ENCODE data around the gene EYA2. TPM values are rescaled to one million over a fixed set of nuclear protein-coding genes. Genes with fewer than 3 reads are reported as not detected.

EYA2 gene
- total and polyA plus RNA-seq, 2 donors (not counting 1 experiment from before 2014, with no cell fraction given), result 1.1 to 2.8 TPM

GRCh38 chr20:47079047-47079446 lies 184.4 kb downstream of the EYA2 start:
- Mint-ChIP-seq H3K4me1 (no peaks in the 10 kb centered on the region), H3K27ac (no peak overlapping the region), H3K9me3 (ENCODE audit: insufficient read depth) (peaks cover 9% of the 10 kb centered on the region), H3K4me3 (no peak overlapping the region), H3K27me3 (peaks cover 36% of the 10 kb centered on the region)
- H4K20me1 ChIP-seq (ENCODE audit: control insufficient read depth, insufficient read depth, low read length, poor library complexity, severe bottlenecking), result no peaks in the 10 kb centered on the region
- no peaks in the 10 kb centered on the region for H3K27me3 ChIP-seq (replicated peaks in 1 of 4; ENCODE audit: control extremely low read depth in 1 of 4, control insufficient read depth in 3 of 4, insufficient read depth in 4 of 4, low read length in 3 of 4)
- no peaks in the 10 kb centered on the region for H3K4me1 ChIP-seq (ENCODE audit: control insufficient read depth in 2 of 2, insufficient read depth in 2 of 2, low read length in 2 of 2)
- intact Hi-C loops (cut with micrococcal nuclease), result no loop called here
- H3K79me2 ChIP-seq (ENCODE audit: control insufficient read depth, insufficient read depth, low read length), result no peaks in the 10 kb centered on the region
- no peak overlapping the region for H3K4me3 ChIP-seq (ENCODE audit: control extremely low read depth in 1 of 5, extremely low read depth in 1 of 5, insufficient read depth in 1 of 5, low read depth in 2 of 5, low read length in 4 of 5)
- ATAC-seq (ENCODE audit: low read depth) (no peak), DNase-seq (no peak)
- ChIA-PET CTCF (no interaction called here), POLR2A (no interaction called here)
- H3K27ac ChIP-seq (ENCODE audit: low read length in 2 of 2), result no peak overlapping the region
- H3K4me2 ChIP-seq (replicated peaks; ENCODE audit: low read depth, low read length, poor library complexity, severe bottlenecking), result no peak overlapping the region
- no peak overlapping the region for H2AFZ ChIP-seq (ENCODE audit: insufficient read depth, low read depth, low read length, poor library complexity, severe bottlenecking)
- no peak overlapping the region for H3K9ac ChIP-seq (ENCODE audit: low read length)
- TF ChIP-seq EZH2 (IDR thresholded peaks at IDR 0.05; ENCODE audit: borderline replicate concordance, insufficient read depth, low read depth, low read length, poor library complexity, severe bottlenecking), result no peak
- TF ChIP-seq, protein P1, sequence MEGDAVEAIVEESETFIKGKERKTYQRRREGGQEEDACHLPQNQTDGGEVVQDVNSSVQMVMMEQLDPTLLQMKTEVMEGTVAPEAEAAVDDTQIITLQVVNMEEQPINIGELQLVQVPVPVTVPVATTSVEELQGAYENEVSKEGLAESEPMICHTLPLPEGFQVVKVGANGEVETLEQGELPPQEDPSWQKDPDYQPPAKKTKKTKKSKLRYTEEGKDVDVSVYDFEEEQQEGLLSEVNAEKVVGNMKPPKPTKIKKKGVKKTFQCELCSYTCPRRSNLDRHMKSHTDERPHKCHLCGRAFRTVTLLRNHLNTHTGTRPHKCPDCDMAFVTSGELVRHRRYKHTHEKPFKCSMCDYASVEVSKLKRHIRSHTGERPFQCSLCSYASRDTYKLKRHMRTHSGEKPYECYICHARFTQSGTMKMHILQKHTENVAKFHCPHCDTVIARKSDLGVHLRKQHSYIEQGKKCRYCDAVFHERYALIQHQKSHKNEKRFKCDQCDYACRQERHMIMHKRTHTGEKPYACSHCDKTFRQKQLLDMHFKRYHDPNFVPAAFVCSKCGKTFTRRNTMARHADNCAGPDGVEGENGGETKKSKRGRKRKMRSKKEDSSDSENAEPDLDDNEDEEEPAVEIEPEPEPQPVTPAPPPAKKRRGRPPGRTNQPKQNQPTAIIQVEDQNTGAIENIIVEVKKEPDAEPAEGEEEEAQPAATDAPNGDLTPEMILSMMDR (IDR thresholded peaks at IDR 0.05), result no peak
- H3K36me3 ChIP-seq (replicated peaks in 1 of 2; ENCODE audit: control extremely low read depth in 1 of 2, control insufficient read depth in 1 of 2, extremely low read depth in 1 of 2, insufficient read depth in 2 of 2, low read length in 1 of 2), result no peaks in the 10 kb centered on the region
- H3K9me3 ChIP-seq (ENCODE audit: control extremely low read depth in 1 of 3, control insufficient read depth in 2 of 3, insufficient read depth in 1 of 3, low read length in 2 of 3), result peaks cover 1 to 10% (median 5%) of the 10 kb centered on the region in 3 donors

- Mint-ChIP-seq H3K9me3 (ENCODE audit: insufficient read depth) (peaks cover 8% of the 10 kb centered on the region), H3K4me1 (no peaks in the 10 kb centered on the region), H3K27ac (no peak overlapping the region), H3K4me3 (no peak overlapping the region), H3K27me3 (peaks cover 34% of the 10 kb centered on the region)
- DNase-seq (no peak), ATAC-seq (ENCODE audit: low read depth) (no peak)
- H3K9me3 ChIP-seq (ENCODE audit: control extremely low read depth in 1 of 3, control insufficient read depth in 2 of 3, insufficient read depth in 1 of 3, low read length in 2 of 3), result peaks cover 1 to 5% (median 5%) of the 10 kb centered on the region in 3 donors
- no peak for TF ChIP-seq EZH2 (IDR thresholded peaks at IDR 0.05; ENCODE audit: borderline replicate concordance, insufficient read depth, low read depth, low read length, poor library complexity, severe bottlenecking)
- TF ChIP-seq, protein P1 (IDR thresholded peaks at IDR 0.05), result no peak
- no CpG with 5 or more reads among the region's 1 CpG for WGBS (ENCODE audit: insufficient coverage)
- no peak overlapping the region for H3K4me2 ChIP-seq (replicated peaks; ENCODE audit: low read depth, low read length, poor library complexity, severe bottlenecking)
- intact Hi-C loops (cut with micrococcal nuclease), result no loop called here
- H3K4me1 ChIP-seq (ENCODE audit: control insufficient read depth in 2 of 2, insufficient read depth in 2 of 2, low read length in 2 of 2), result no peaks in the 10 kb centered on the region
- POLR2A ChIA-PET, result no interaction called here
- no peaks in the 10 kb centered on the region for H3K79me2 ChIP-seq (ENCODE audit: control insufficient read depth, insufficient read depth, low read length)
- H2AFZ ChIP-seq (ENCODE audit: insufficient read depth, low read depth, low read length, poor library complexity, severe bottlenecking), result no peak overlapping the region
- no peak overlapping the region for H3K4me3 ChIP-seq (ENCODE audit: control extremely low read depth in 1 of 5, extremely low read depth in 1 of 5, insufficient read depth in 1 of 5, low read depth in 2 of 5, low read length in 4 of 5)
- no peaks in the 10 kb centered on the region for H3K27me3 ChIP-seq (replicated peaks in 1 of 4; ENCODE audit: control extremely low read depth in 1 of 4, control insufficient read depth in 3 of 4, insufficient read depth in 4 of 4, low read length in 3 of 4)
- H4K20me1 ChIP-seq (ENCODE audit: control insufficient read depth, insufficient read depth, low read length, poor library complexity, severe bottlenecking), result no peaks in the 10 kb centered on the region
- H3K9ac ChIP-seq (ENCODE audit: low read length), result no peak overlapping the region
- H3K27ac ChIP-seq (ENCODE audit: low read length in 2 of 2), result no peak overlapping the region
- no peaks in the 10 kb centered on the region for H3K36me3 ChIP-seq (replicated peaks in 1 of 2; ENCODE audit: control extremely low read depth in 1 of 2, control insufficient read depth in 1 of 2, extremely low read depth in 1 of 2, insufficient read depth in 2 of 2, low read length in 1 of 2)
- CTCF ChIA-PET, result no interaction called here
These were observed 185.7 kb downstream of the EYA2 start for GRCh38 chr20:47080365-47080764.

Data from B cell (primary cell).